Measurements from ENCODE around the gene NUP210L. TPM values are rescaled to one million over a fixed set of nuclear protein-coding genes. Genes with fewer than 3 reads are reported as not detected.

The NUP210L gene
- total RNA-seq, 4 donors from 2014 or later = 0.18 TPM; not detected in 3

DNA sequence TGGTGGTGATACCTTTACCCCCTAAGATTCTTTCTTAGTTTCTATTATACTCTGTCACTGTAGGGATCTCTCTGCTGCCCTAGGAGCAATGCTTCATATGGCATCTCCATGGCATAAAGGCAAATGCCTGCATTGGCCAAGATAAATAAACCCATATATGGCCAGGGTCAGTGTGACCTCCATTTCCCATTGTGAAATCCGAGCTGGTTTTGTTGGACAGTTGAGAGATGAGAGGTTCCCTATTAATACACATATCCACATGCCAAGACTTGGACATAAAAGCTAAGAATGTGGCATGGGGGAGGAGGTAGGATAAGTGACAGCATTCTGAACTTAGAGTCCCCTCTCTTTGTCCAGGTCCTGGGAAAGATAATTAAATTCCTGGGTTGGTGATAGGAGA lies 35.7 kb upstream of the NUP210L start:
- Histone ChIP-seq H3K9me3 (no peaks in the 10 kb centered on the region), H3K27ac (no peak overlapping the region), H3K36me3 (no peaks in the 10 kb centered on the region), H3K27me3 (no peaks in the 10 kb centered on the region), H3K4me1 (no peaks in the 10 kb centered on the region), H3K4me3 (no peak overlapping the region)
- TF ChIP-seq, protein P1, sequence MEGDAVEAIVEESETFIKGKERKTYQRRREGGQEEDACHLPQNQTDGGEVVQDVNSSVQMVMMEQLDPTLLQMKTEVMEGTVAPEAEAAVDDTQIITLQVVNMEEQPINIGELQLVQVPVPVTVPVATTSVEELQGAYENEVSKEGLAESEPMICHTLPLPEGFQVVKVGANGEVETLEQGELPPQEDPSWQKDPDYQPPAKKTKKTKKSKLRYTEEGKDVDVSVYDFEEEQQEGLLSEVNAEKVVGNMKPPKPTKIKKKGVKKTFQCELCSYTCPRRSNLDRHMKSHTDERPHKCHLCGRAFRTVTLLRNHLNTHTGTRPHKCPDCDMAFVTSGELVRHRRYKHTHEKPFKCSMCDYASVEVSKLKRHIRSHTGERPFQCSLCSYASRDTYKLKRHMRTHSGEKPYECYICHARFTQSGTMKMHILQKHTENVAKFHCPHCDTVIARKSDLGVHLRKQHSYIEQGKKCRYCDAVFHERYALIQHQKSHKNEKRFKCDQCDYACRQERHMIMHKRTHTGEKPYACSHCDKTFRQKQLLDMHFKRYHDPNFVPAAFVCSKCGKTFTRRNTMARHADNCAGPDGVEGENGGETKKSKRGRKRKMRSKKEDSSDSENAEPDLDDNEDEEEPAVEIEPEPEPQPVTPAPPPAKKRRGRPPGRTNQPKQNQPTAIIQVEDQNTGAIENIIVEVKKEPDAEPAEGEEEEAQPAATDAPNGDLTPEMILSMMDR (IDR thresholded peaks at IDR 0.05) = no peak
- TF ChIP-seq POLR2A (IDR thresholded peaks at IDR 0.05) = no peak
- no peak for DNase-seq

DNA sequence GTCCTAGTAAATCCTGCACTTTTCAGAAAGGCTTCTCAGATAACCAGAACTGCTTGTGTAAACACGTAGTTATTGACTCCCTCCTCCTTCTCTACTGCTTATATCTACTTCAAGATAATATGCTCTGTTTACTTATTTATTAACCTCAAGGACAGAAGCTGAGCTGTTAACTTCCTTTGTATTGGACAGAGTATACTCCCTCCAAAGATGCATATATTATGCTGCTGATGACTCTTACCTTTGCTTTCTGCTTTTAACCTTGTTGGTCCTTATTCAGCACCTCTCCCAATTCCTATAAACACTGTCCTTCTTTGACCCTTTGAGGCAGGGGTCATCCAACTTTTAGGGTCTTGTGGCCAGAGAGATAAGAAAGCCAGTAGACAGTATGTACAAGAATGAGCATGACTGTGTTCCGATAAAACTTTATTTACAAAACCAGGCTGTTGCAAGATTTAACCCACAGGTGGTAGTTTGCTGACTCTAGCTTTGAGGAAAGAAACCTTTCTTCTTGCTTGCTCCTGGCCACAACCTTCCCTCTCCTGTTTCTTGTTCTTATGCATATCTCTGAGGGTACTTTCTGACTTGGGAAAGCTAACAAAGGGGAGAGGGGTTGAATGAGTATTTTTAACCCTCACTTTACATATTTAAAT lies 32.1 kb upstream of the NUP210L start:
- TF ChIP-seq, protein P1 (IDR thresholded peaks at IDR 0.05) = no peak
- TF ChIP-seq POLR2A (IDR thresholded peaks at IDR 0.05) = no peak
- DNase-seq = no peak
- Histone ChIP-seq H3K27ac (no peak overlapping the region), H3K36me3 (no peaks in the 10 kb centered on the region), H3K4me1 (peaks cover 0 to under 1% (median 0%) of the 10 kb centered on the region in 4 donors), H3K9me3 (no peaks in the 10 kb centered on the region), H3K4me3 (no peak overlapping the region), H3K27me3 (no peaks in the 10 kb centered on the region)

GRCh38 chr1:154186177-154186576 lies 31.3 kb upstream of the NUP210L start:
- DNase-seq = peak; percentile 23 to 78 (median 58)
- H3K27me3 ChIP-seq = no peaks in the 10 kb centered on the region
- H3K4me3 ChIP-seq = no peak overlapping the region
- TF ChIP-seq, protein P1 (IDR thresholded peaks at IDR 0.05) = peak in 4 of 6 experiments; percentile 40 to 52 (median 46)
- TF ChIP-seq POLR2A (IDR thresholded peaks at IDR 0.05) = no peak
- no peaks in the 10 kb centered on the region for H3K9me3 ChIP-seq
- H3K27ac ChIP-seq = no peak overlapping the region
- no peaks in the 10 kb centered on the region for H3K36me3 ChIP-seq
- peaks cover 0 to 8% (median 3%) of the 10 kb centered on the region in 4 donors for H3K4me1 ChIP-seq

DNA sequence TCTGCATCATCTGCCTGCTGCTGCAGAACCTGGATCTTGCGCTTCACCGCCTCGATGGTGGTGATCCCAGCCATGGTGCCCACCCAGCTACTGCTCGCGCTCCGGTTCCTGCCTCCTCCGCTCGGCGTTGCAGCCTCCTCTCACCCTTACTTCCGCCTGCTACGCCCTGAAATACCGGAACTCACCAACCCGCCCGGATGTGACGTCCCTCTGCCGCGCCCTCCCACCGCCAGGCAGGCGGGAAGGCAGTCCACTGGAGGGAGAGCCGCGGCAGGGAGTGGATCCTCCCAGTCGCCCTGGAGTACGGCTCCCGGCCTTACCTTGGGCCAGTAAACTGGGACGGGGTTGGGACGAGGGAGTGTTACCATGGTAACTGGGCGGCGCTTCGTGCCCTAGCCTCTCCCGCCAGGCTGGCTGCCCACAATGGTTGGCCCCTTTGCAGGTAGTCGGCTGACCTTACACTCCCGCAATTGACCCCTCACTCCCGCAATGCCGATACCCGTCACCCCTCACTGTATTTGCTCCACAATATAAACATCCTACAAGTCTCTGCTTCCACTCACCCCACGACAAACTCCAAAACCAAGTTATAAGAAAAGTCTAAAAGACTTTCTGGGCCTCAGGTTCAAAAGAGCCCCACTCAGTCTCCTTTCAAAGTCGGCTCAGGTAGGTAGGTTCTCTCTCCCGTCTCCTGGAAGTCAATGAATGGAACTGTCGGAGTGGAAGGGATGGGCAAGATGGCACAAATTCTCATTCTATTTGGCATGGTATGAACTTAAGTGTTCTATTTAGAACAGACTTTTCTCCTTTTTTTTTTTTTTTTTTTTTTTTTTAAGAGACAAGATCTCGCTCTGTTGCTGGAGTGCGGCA lies 28.4 kb upstream of the NUP210L start:
- DNase-seq = peak; percentile 96 to 99 (median 98)
- no peaks in the 10 kb centered on the region for H3K9me3 ChIP-seq
- peak overlapping the region; percentile 94 to 99 (median 96) for H3K27ac ChIP-seq
- H3K36me3 ChIP-seq = no peaks in the 10 kb centered on the region
- TF ChIP-seq POLR2A (IDR thresholded peaks at IDR 0.05) = peak; percentile 100
- TF ChIP-seq, protein P1 (IDR thresholded peaks at IDR 0.05) = peak in 4 of 6 experiments; percentile 35 to 47 (median 40)
- peak overlapping the region; percentile 74 to 89 (median 84) for H3K4me3 ChIP-seq
- peaks cover 11 to 37% (median 23%) of the 10 kb centered on the region in 4 donors for H3K4me1 ChIP-seq
- H3K27me3 ChIP-seq = no peaks in the 10 kb centered on the region

DNA sequence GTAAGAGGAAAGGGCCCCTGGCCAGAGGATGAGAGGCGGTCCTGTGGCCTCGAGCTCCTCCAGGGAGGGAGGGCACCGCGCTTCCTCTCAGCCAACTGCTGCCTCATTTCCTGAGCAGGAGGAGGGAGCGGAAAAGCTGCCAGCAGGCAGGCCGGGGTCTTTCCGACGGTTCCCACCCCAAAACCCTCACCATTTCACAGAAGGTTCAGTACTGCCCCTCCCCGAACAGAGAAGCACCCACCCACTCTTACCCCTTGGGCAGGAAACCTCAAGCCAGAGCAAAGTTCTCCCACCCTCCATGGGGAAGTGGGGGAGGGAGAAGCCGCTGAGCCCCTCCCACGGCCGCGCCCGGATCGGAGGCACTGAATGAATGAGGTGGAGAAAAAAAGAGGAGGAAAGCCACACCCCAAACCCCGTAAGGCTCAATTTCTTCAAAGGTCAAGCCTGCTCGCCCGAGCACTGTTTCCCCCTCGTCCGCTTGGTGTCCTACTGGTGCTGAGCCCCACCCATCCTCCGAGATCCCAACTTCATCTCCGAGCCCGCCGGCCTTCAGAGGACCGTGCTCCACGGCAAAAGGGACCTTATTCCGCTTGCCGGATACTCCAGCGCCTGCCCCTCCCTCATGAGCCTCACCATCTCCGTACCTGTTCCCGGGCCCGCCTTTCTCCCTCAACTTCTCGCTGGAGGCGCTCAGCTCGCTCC lies 27.6 kb upstream of the NUP210L start:
- Histone ChIP-seq H3K9me3 (no peaks in the 10 kb centered on the region), H3K36me3 (no peaks in the 10 kb centered on the region), H3K4me1 (peaks cover 11 to 43% (median 27%) of the 10 kb centered on the region in 4 donors), H3K4me3 (peak overlapping the region; percentile 74 to 89 (median 84)), H3K27ac (peak overlapping the region; percentile 94 to 99 (median 96)), H3K27me3 (no peaks in the 10 kb centered on the region)
- peak; percentile 79 to 88 (median 88) for DNase-seq
- peak in 1 of 2 donors; percentile 27 for TF ChIP-seq POLR2A (IDR thresholded peaks at IDR 0.05)
- TF ChIP-seq, protein P1 (IDR thresholded peaks at IDR 0.05) = no peak
